ENCODE results near the gene SVOPL. TPM values are rescaled to one million over a fixed set of nuclear protein-coding genes. Genes with fewer than 3 reads are reported as not detected.

Gene SVOPL
- polyA plus RNA-seq, 4 donors, result 0.31 to 3.8 (median 2.6) TPM

DNA sequence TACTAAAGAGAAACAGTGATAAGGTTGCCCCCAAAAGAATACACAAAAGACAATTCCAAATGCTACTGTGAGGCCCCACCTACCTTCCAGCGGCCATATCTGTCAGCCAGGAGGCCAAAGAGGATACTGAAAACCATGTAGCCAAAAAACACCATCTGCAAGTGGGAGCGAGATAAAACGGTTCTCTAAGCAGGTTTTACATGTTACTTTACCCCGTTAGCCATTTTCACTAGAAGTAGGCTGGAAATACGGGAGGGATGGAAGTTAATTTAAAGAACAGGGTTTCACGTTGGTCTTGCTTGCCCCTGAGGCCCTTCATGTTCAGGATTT, 38.2 kb downstream of the SVOPL start:
- no peak for DNase-seq (ENCODE audit: low read depth in 4 of 4, low spot score in 3 of 4)

DNA sequence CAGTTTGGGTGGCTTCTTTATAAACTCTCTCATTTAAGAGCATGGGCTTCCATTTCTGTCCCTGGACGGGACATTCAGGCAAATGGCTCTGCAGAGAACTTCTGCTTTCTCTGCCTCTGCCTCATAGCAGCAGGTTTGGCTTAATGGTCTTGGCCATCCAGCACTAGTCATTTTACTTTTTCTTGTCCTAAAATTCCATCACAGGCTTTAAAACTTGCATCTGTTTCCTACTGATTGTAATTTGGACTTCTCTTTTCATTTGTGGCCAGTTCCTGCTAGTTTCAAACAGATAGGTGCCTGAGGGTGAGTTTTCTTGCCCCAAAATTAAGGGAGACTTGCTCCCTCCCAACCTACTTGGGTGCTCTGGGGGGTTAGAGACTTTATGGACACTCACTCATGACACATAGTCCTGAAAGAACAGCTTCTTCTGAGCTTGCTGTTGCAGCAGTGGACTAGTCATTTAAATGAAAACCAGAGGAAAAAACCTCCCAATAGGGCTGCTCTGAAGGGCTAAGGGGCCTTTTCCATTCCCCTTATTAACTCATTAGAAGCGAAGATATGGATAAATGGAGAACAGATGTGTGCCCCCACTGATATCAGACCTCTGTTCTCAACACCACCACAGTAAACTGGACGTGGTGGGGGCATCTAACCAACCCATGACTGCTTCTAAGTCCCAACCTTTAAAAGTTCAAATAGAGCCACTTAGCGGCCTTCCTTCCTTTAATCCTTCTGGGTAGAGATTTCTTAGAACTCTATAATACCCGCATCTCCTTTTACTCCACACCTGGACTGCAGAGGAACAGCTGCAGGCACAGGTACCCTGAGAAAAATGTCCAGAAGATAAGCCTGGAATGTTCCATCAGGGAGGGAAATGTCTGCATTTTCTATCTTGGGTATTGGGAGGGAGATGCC, 38.8 kb downstream of the SVOPL start:
- no peak for DNase-seq (ENCODE audit: low read depth in 4 of 4, low spot score in 3 of 4)

DNA sequence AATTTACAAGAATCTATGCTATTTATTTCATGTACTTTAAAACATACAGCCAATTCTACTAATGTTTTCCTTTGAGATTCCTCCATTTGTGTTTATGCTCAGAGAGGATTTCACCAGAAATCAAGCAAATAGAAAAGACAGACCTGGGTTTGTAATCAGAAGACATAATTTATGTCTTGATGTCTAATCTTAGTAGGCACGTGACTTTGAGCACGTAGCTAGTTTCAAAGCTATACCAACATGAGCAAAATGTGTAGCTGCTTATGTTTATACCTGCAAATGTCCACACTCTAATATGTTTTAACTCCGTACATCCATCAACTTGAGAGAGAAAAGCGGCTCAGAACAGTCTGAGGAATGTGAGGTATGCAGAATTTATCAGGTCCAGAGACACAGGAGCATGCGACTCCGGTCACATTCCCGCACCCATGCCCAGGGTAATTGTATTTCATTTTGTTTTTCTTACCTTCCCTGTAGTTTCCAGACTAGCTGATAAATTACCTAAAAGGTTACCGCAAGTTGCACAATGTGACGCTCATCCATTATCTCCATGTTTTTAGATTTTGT, 40.0 kb downstream of the SVOPL start:
- DNase-seq (ENCODE audit: low read depth in 4 of 4, low spot score in 3 of 4), result no peak

DNA sequence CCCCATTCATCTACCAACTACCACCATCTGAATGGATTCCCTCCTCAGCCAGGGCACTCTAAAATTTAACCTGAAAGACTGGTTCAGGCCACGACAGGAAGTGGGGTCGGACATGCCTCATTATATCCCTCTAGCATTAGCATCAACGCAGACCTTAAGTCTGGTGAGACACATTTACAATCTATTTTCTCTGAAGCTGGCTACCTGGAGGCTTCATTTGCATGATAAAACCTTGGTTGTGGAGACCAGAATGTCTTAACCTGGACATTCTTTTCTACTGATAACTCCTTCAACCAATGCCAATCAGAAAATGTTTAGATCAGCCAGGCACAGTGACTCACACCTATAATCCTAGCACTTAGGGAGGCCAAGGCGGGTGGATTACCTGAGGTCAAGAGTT, 42.3 kb downstream of the SVOPL start:
- no peak for DNase-seq (ENCODE audit: low read depth in 4 of 4, low spot score in 3 of 4)

DNA sequence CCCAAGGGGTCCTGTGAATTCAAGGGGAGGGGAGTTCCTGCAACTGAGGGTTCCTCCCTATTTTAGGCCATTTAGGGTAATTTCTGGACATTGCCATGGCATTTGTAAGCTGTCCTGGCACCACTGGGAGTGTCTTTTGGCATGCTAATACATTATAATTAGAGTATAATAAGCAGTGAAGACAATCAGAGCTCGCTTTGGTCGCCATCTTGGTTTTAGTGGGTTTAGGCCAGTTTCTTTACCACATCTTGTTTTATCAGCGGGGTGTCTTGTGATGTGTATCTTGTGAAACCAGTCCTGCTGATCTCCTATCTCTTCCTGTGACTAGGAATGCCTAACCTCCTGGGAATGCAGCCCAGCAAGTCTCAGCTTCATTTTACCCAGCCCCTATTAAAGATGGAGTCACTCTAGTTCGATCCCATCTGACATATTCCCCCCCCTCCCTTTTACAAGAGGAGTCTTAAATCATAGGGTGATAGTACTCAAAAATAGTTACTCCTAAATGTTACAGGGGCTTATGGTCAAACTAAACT, 43.2 kb downstream of the SVOPL start:
- no peak for DNase-seq (ENCODE audit: low read depth in 4 of 4, low spot score in 3 of 4)

DNA sequence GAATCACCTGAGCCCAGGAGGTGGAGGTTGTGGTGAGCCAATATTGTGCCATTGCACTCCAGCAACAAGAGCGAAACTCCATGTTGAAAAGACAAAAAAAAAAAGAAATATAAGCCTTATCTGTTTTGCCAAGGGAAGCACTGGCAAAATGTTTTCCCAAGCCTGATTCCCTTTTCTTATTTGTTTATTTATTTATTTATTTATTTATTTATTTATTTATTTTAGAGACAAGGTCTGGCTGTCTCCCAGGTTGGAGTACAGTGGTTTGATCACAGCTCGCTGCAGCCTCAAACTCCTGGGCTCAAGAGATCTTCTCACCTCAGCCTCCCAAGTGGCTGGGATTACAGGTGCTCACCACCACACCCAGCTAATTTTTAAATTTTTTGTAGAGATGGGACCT, 44.2 kb downstream of the SVOPL start:
- DNase-seq (ENCODE audit: low read depth in 4 of 4, low spot score in 3 of 4), result no peak

DNA sequence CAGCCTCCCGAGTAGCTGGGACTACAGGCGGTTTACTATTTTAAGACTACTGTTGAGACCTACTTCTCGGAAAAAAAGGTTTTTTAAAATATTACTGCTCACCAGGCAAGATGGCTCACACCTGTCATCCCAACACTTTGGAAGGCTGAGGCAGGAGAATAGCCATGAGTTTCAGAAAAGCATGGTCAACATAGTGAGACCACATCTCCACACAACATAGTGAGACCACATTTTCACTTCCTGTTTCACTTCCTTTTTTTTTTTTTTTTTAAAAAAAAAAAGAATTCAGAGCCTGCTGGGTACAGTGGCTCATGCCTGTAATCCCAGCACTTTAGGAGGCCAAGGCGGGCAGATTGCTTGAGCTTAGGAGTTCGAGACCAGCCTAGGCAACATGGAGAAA, 46.5 kb downstream of the SVOPL start:
- no peak for DNase-seq (ENCODE audit: low read depth in 4 of 4, low spot score in 3 of 4)

DNA sequence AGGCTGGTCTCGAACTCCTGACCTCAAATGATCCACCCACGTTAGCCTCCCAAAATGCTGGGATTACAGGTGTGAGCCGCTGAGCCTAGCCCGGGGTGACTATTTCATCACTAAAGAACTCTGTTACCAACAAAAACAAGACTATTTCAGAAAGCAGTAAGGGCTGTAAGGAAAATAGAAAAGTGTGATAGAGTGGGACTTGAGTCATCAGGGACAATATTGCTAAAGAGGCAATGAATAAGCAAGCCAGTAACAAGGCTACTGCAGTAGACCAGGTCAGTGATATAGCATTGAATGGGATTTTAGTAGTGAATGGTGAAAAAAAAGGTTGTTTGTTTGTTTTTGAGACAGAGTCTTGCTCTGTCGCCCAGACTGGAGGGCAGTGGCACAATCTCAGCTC, 51.7 kb downstream of the SVOPL start:
- no peak for DNase-seq (ENCODE audit: low read depth in 4 of 4, low spot score in 3 of 4)

DNA sequence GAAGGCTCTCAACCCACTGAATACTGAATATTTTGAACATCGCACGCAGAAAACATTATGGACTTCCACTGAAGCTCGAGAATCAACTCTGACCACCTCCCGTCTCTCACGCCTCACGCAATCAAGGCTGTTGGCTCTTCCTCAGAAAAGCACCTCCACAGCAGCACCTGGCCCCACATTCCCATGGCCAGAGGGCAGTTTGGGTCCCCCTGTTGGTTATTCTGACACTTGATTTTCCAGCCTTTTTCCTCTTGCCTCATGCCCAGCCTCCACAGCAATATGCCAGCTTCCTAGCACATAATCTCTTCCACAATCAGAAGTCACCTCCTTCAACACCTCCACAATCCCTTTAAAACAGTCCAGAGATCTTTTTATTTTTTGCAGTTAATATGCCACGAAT, 55.9 kb downstream of the SVOPL start:
- no peak for DNase-seq (ENCODE audit: low read depth in 4 of 4, low spot score in 3 of 4)

DNA sequence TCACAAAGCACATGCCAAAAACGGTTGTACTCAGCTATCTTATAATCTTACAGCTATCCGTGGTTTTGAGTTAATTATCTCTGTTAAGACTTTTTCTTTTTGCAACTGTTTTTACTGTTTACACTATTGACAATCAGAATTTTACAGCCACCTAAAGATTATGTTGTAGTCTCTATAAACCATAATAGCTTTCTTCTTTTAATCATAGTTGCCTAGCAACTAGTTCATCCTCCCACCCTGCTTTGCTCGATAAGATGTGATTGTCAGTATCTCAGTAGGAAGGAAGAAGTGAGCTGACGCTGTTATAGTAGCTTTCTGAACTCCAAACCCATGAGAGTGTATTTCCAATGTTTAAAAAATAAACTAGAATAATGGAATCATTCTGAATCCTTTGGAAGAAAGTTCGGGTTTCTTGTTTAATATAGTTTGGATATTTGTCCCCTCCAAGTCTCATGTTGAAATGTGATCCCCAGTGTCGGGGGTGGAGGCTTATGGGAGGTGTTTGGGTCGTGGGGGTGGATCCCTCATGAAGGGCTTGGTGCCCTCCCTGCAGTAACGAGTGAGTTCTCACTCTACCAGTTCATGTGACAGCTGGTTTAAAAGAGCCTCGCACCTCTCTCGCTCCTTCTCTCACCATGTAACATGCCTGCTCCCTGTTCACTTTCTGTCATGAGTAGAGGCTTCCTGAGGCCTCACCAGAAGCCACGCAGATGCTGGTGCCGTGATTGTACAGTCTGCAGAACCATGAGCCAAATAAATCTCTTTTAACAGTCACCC, 68.1 kb downstream of the SVOPL start:
- no peak for DNase-seq (ENCODE audit: low read depth in 4 of 4, low spot score in 3 of 4)

DNA sequence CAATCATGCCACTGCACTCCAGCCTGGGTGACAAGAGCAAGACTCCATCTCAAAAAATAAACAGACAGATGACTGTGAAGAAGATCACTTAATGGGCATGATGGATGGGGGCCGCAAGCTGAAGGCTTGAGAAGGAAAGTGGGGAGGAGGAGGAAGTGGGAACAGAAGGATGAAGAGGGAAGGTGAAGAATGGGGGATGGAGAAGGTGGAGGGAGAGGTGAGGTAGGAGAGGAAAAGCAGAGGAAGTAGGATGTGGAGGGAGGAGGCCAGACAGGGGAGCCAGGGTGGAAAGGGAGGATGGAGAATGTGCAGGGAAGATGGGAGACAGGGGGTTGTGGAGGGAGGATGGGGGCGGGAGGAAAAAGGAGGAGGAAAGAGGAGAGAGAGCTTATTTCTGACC, 68.8 kb downstream of the SVOPL start:
- no peak for DNase-seq (ENCODE audit: low read depth in 4 of 4, low spot score in 3 of 4)

DNA sequence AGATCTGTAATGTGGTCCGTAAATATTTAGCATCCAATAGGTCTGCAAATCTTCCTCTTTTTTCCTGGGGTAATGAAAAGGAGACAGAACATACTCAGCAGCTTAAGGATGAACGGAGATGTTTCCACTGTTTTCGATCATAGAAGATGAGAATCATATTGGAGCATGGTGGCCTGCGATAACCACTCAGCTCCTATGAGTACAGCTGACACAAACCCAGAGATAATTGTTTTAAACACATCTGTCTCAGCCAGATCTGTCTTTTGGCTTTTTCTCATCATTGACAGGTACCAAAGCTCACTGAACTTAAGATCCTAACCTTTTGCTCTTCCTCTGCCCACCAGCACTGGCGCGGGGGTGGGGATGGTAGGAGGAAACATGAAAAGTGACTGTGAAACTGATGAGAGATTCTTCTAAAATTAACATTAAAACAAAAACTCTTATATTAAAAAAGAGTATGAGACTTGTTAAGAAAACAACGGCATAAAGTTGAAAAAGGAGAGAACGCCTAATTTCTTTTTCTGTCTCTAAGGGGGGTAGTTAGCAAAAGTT, 71.0 kb downstream of the SVOPL start:
- no peak for DNase-seq (ENCODE audit: low read depth in 4 of 4, low spot score in 3 of 4)

DNA sequence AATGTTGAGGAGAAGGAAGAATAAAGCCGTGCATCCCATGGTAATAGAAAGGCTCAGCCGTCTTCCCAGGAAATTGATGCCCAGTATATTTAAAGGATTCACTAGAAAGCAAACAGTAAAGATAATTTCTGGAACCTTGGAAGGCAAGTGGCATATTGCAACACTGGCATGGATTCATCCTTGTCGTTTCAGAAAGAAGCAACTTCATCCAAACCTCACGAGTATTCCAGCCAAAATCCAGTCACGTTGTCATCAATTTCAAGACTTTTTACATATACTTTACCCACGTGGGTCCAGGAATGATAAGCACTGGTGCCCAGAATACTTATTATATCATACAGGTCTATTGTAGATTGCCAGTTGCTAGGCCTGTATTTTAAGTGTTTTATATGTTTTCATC, 73.8 kb downstream of the SVOPL start:
- no peak for DNase-seq (ENCODE audit: low read depth in 4 of 4, low spot score in 3 of 4)

DNA sequence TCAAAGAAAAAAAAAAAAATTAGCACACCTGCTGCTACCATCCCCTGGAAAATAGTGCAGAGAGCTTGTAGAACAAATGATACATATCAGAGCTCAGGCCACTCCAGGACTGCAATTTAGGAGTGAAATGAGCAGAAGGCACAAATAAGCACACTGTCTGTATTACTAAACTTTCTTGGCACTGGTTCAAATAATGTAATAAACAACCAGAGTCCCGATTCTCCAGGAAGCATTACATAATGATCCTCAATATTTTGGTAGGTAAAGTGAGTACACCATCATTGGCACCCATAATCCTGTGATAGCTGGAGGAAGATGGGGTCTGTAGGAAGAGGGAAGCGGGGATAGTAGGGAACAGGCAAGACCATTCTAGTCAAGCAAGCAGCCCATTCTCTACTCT, 74.3 kb downstream of the SVOPL start:
- no peak for DNase-seq (ENCODE audit: low read depth in 4 of 4, low spot score in 3 of 4)

DNA sequence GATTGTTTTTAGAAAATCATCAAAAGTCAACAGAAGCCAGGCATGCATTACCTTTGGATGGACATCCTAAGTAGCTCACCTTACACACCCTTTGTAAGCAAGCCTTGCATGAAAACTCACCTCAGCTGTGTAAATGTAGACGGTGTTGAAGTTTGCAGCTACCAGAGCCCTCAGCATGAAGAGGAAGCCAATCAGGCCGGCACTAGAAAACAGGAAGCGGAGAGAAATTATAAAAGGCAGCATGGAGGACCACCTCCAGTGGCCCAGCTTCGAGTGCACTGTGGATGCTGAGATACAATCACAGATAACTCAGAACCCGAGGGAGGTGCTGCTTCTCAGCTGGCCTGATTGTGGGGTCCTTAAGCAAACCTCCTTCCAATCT, 75.3 kb downstream of the SVOPL start:
- DNase-seq (ENCODE audit: low read depth in 4 of 4, low spot score in 3 of 4), result no peak

DNA sequence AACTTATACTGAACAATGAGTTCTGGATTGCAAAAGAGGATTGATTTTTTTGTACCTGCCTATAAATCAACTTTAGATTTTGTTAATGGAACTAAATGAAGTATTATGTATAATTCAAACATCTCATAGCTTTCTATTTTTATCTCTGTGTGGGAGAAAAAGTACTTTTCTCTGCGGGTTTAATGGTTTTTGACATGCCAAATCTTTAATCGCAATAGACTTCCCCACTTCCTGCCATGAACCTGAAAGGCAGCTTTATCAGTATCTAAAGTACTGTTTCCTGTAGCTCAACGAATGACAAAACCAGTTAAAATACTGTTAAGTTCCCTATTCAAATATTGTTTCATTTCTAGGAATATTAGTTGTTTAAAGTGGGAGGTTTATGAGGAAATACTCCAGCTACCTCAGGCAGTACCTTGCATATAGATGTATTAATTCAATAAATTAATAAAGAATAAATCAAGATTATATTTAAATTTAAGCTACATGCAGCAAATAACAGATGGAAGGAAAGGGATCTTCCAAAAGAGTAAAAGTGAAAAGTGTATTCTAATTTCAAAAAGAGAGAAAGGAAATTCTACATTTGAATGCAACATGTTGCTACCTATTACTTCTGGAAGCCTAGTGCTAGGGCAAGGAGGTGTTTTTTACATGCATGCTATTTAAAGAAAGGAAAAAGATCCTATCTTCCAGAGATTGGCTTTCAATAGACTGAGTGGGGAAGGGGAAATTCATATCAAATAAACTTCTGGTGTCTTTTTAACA, 75.9 kb downstream of the SVOPL start:
- DNase-seq (ENCODE audit: low read depth in 4 of 4, low spot score in 3 of 4), result no peak

DNA sequence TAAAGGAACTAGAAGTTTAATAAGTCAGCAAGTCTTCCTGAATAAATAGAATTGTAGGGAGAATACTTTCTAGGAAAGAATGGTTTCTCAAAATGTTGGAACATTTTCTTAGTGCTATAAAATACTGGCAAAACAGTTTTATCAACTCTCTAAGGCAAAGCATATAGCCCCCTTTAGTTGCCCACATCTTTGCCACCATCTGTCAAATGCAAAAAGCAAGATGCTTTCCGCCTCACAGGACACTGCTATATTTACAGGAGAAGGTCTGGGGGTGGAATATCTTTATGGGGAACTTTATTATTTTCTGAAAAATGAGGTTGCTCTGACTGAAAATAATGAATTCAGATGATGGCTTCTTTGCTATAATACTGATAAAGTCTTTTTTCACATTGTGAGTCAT, 78.3 kb downstream of the SVOPL start:
- DNase-seq (ENCODE audit: low read depth in 4 of 4, low spot score in 3 of 4), result no peak

DNA sequence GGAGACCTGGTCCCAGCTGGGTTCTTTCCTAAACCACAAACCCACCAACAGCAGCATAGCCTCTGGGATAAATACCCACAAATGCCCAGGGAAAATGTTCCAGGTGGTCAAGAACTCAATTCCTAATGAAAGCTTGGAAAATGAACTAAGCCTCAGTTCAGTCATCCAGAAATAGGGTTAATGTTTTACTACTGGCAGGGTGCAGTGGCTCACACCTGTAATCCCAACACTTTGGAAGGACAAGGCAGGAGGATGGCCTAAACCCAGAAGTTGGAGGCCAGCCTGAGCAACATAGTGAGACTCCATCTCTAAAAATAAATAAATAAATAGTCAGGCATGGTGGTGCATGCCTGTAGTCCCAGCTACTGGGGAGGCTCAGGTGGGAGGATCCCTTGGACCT, 82.2 kb downstream of the SVOPL start:
- no peak for DNase-seq (ENCODE audit: low read depth in 4 of 4, low spot score in 3 of 4)

DNA sequence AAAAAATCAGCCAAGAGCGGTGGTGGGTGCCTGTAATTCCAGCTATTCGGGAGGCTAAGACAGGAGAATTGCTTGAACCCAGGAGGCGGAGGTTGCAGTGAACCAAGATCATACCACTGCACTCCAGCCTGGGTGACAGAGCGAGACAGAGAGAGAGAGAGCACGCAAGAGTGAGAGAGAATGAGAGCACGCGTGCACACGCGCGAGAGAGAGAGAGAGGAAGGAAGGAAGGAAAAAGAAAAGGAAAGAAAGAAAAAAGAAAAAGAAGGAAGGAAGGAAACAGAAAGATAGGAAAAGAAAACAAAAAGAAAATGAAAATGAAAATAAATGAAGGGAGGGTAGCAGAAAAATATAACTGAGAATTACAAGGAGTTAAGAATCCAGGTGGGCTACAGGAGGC, 82.7 kb downstream of the SVOPL start:
- no peak for DNase-seq (ENCODE audit: low read depth in 4 of 4, low spot score in 3 of 4)

DNA sequence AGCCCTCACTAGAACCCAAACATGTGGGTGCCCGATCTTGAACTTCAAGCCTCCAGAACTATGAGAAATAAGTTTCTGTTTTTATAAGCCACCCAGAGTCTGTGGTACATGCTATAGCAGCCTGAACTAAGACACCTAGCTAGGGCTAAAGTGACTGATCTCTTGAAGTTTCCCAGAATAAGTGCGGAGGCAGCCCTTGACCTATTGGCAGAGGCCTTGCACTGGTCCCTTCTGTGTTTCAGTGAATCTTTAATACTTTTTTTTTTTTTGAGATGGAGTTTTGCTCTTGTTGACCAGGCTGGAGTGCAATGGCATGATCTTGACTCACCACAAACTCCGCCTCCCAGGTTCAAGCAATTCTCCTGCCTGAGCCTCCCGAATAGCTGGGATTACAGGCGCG, 85.1 kb downstream of the SVOPL start:
- no peak for DNase-seq (ENCODE audit: low read depth in 4 of 4, low spot score in 3 of 4)

DNA sequence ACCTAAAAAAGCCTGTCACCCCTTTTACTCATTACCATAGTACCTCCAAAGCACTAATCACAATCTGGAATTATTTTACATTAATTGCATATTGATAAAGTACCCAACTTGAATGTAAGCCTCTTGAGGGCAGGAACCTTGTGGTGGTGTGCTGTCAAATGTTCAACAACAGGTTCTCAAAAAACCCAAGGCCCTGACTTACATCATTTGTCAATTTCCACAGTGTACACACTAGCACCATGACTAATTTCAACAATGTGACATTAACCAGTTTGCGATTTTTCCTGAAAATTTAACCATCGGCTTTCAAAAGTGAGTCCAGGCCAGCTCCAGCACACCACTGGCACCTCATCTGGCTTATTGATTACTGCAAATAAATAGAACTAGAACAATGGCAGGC, 87.5 kb downstream of the SVOPL start:
- DNase-seq (ENCODE audit: low read depth in 4 of 4, low spot score in 3 of 4), result no peak
